ENCODE results near the gene COA8.

The COA8 gene

GRCh38 chr14:103526247-103526913, 36.4 kb upstream of the COA8 start:
- no peak for DNase-seq

- DNase-seq = no peak
Observed at GRCh38 chr14:103526914-103527248, 35.9 kb upstream of the COA8 start.

DNA sequence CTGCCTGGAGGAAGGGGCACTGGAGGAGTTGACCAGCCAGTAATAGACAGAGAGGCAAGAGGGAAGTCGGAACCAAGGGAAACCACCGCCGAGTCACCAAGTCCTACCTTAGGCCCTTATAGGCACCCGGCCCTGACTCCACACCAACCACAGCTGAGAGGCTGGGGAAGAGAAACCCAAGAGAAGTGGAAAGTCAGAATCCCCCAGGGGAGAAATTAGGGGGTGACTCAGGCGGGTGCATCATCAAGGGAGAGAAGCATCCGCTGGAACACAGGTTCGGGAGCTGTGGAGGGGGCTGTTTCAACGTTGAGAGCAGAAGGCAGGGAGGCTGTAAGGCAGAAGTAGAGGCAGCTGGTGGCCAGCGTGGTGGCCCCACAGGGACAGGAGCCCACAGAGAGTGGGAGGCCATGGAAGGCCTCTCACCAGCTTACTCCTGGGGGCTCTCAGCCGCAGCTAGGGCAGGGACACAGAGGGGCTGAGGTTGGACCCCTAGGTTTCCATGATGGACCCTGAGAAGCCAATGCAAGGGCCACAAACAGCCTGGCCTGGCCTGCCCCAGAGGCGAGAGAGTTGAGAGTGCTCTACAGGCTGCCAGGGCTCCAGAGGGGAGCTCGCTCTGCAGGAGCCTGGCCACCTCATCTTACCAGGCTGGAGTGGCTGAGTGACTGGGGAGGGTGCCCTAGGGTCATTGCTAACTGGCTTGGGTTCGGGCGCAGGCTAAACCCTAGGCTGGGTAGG, 35.2 kb upstream of the COA8 start:
- no peak for DNase-seq

DNA sequence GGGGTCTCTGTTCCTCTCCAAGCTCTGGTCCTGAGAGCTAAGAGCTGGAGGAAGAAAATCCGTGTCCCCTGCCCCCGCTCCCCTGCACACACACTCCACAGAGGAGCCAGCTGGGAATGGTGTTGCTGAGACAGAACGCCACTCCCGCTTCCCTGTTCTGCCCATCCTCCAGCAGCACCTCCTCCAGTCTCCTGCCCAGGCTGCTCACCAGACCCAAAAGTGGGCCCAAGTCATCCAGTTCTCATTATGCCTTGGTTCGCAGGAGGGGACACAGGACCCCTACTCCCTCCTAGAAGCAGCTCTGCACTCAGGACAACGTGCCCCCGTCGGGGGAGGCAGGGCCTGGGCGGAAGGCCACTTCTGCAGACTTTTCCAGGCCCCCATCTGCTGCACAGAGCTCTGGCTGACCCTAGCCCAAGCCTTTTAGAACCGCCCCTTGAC, 34.6 kb upstream of the COA8 start:
- DNase-seq = no peak

- DNase-seq = peak; percentile 79
Observed at GRCh38 chr14:103528587-103529382, 34.0 kb upstream of the COA8 start, which contains the start of gene TRMT61A. Gene TRMT61A, plus strand, starts transcription at chr14:103529196. Its CDS starts 783 bp downstream, at chr14:103529979.

- DNase-seq = no peak
Observed at GRCh38 chr14:103529383-103530365, 33.1 kb upstream of the COA8 start.

DNA sequence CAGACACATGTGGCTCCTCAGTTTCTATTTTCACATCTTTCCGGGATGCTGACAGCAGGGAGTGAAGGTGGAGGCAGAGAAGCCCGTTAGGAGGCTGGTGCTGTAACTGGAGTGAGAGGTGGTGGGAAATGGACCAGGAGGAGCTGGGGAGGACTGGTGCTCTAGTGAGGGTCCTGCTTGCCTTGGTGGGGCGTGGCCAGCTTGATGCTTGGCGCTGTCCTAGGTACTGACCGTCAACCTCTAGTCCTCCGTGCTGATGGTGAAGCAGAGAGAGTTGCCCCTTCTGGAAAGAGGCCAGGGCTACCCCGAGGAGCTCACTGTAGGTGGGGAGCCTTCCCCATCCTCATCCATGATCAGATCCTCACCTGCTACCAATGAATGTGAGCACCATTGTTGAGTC, 32.4 kb upstream of the COA8 start:
- DNase-seq = no peak

DNA sequence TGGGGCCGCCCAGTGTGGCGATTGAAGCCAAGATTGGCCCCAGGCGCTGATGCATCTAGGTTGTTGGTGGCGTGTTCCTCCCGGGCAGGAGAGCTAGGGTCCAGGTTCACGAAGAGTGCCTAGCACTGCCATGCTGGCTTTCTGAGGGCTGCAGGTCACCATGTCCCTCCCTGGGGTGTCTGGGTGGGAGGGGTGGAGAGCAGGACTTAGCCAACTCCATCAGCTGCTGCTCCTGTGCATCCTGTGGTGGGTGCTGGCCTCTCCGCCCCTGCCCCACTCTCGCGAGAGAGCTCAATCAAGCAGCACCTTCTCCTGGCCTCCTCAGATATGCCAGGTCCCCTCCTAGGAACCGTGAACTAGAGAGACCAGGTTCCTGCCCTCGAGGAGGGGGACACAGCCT, 31.9 kb upstream of the COA8 start:
- DNase-seq = no peak

DNA sequence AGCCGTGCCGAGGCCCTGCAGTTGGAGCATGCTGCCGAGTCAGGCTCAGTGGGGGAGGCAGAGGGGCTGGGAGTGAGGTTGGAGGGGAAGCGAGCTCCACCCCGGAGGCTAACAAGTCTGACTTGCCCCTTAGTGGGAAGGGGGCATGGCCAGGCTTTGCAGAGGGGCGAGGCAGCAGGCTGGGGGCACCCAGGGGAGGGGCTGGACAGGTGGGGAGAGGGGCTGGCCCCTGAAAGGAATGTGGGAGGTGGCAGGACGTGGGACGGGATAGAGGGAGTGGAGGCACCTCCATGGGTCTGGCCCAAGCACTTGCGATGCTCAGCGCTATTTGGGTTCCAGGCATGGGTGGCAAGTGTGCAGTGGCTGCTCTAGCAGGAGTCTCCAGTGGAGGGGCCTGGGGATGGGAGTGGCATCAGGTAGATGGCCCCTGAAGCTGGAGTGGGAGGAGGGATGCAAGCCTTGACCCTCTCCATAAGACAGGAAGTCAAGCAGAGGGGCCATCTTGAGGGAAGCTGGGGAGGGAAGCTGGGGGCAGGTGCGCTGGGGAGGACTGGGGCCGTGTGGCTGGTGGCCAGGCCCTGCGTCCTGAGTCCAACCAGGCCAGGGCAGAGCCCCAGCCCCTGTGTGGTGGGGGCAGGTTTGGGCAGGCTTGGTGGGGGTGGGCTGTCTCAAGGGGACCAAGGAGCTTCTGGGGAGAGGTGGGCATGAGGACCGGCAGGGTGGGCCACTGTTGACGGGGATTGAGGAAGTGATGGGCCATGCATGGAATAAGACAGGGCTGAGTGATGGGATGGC, 31.1 kb upstream of the COA8 start:
- no peak for DNase-seq

DNA sequence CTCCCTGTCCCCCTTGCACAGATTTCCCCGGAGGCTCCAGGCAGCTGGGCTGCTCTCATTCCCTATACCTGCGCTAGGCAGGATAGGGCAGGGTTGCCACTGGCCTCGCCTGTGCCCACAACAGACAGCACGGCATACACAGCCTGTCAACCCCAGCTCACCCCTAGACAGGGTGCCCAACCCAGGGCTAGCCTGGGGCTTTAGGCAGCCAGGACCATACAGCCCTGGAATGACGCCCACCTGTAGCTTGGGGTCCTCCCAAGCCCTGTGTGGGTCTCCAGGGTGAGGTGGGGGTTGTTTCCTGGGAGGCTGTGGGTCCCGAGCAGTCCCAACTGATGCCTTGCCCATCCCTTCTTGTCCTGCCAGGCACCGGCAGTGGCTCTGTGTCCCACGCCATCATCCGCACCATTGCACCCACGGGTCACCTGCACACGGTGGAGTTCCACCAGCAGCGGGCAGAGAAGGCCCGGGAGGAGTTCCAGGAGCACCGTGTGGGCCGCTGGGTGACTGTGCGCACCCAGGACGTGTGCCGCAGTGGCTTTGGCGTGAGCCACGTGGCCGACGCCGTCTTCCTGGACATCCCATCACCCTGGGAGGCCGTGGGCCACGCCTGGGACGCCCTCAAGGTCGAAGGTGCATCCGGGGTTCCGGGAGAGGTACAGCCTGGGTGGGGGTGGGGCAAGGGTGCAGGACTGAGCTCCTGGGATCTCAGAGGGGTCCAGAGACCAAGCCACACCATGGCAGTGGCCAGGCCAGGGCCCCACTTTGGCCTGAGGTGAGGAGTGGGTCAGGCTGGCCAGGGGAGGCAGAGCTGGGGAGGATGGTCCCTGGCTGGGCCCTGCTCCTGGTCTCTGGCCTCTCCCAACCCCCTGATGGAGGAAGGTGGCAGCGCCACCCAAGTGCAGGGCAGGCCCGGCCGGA, 30.3 kb upstream of the COA8 start:
- no peak for DNase-seq

DNA sequence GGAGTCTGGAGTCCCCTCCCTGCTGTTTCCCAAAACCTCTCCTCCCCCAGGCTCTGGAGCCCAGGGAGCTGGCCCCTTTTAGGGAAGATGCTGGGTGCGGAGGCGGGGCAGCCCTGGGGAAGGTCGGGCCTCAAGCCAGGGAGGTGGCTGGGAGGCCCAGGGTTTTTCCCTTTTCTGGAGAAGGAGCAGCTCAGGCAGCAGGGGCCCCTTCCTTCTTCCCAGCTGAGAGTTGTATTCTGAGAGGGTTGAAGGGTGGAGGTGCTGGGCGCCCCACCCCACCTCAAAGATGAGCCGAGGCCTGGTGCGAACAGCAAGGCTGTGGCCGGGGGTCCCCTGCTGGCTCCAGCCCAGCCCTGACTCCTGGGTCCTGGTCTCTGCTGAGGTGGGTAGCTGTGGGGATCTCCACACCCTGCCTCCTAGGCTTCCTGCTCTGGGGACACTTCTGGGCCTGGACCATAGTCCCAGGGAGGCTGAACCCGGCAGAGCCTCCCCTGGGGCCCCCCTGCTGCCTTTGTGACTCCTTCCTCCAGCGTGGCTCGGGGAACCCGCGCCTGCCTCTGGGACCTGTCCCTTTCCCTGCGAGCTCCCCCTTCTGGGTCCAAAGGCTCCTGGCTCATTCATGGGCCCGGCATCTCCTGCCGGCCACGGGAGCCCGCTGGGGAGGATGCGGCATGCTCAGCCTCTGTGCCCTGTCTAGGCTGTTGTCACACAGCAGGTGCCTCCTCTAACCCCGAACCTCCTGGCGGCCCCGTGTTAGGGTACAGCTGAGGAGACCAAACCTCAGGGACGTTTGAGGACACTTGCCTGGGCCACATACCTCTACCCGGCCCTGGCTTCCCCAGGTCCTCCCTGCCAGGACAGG, 29.4 kb upstream of the COA8 start:
- DNase-seq = no peak

DNA sequence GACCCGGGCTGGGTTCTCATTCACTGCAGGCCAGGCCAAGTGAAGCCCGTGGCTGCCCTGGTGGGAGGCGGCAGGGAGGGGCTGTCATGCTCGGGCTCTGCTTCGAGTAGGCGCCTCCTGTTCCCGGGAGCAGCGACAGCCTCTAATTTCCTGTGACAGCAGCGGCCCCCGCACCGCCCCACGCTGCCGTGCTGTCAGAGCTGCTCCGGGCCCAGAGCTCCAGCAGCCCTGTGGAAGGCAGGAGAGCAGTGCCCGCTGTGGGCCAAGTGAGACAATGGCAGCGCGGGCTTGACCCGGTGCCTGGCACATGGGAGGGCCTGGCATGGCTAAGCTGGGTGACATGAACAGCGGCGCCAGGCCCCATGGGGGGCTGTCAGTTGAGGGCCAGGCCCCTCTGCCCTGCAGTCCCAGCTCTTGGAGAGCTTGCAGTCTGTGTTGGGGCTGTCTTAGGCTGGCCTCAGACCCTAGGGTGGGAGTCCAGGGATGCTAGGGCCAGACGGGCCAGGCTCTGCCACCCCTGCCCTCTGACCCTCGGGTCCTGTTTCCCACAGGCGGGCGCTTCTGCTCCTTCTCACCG, 28.7 kb upstream of the COA8 start:
- no peak for DNase-seq

DNA sequence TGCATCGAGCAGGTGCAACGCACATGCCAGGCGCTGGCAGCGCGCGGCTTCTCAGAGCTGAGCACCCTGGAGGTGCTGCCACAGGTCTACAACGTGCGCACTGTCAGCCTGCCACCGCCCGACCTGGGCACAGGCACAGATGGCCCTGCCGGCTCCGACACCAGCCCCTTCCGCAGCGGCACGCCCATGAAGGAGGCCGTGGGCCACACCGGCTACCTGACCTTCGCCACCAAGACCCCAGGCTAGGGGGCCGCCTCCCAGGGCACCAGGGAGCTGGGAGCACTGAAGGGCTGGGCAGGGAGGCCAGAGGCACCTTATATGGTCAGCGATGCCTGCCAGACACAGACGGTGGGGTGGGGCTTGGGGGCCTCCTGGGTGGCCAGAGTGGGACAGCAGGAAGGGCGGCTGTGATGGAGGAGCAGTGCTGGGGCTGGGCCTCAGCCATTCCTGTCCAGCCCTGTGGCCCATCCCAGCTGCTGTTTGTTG, 28.1 kb upstream of the COA8 start:
- DNase-seq = no peak

DNA sequence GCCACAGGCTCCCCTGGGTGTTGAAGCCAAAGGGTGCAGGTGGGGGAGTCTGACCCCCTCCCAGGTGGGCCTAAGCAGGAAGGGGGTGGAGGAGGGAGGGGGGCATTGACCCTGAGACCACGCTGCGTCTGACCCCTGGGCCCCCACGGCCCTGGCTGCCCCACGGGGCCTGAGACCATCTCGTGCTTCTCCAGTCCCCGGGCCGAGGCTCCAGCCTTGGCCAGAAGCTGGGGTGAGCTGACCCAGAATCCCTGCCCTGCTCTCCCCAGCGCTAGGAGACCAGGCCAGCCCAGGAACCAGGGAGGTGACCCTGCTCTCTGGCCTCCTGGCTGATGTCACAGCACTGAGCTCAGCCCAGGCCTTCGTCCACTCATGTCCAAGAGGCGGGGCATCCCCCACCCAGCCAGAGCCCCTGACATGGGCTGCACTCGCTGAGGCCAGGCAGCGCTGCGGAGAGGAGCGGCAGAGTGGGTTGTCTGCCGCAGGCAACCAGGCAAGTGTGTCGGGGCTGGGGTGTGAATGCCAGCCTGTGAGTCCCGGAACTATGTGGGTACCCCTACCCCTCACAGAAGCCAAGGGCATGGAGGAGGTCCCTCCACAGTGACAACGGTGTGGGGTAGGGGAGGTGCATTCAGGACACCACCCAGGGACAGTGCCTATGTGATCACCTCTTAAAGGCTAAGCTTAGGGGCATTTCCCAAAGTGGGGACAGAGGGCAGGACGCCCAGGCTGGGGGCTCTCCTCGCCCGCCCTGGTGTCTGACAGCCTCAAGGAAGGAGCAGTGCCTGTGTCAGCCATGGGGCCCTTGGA, 27.5 kb upstream of the COA8 start:
- no peak for DNase-seq

DNA sequence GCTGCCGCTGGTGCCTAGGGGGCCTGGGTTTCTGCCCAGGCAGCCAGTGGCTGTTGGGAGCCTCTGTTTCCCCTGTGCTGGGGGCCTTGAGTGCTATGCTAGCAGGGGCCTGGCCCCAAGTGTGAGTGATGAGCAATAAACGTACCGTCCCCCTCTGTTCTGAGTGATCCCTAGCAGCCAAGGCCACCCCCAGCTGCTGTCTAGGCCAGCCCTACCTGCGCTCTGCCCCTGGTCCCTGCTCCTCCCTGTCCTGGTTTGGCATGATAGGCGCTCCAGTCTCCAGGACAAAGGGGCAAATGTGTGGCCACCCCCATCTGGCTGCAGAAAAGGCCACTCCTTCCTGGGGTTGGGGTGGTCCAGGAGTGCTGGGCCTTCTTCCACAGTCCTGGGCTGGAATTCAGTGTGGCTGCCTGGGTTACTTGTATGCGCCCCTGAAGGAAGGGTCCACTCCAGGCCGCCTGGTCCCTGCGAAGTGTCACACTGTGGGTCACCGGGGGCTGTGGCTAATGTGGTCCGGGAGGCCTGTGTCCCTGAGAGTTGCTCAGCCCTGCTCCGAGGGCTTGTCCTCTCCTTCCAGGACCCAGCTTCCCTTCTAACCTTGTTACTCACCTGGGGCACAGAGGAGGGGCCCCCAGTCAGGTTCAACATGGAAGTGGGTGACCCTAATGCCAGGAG, 26.7 kb upstream of the COA8 start:
- no peak for DNase-seq

DNA sequence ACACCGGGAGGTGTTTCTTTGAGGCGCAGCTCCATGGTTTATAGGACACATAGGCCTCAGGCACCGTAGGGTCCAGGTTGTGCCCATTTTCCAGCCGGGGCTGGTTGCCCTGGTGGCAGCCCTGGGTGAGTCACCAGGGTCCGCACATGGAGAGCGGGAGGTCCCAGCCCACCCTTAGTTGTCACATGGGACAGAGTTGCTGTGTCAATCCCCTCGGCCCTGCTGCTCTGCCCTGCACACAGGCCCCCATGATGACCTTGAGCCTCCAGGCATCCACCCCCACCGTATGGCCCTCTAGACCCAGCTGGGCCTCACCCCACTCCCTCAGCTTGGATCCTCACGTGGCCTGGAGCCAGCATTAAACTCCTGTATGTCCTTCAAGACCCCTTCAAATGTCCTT, 26.1 kb upstream of the COA8 start:
- DNase-seq = no peak

DNA sequence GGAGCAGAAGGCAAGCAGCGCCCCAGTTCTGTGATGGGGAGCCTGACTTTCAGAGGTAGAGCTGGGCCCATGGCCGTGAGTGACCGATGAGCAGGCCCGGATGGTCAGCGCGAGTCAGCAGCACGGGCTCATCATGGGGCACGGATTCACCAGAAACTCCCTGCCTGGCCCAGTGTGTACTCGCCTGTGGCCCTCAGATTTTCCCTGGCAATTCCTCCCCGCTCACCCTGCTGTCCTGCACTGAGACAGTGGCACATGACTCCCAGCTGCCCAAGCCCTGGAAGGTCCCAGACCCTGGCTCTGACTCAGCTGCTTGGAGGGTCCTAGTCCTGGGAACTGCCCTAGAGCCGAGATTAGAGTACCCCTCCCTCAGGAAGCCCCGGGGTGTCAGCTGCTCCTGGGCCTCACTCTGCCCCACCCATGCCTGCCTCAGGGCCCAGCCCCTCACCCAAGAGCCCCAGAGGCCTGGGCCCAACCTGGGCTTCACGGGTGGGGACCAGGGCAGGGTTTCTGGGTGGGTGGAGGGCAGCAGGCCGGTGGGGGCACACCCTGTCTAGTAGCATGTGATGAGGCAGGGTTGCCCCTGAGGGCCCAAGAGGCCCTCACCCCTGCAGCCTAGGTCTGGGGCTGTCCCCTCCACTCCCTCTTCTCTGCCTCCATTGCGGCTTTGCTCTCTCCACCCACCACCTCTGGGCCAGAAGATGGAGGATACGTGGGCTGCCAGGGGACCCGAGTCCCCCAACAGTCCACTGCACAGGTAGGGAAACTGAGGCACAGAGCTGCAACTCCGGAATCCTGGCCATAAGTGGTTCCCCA, 25.4 kb upstream of the COA8 start:
- DNase-seq = no peak
